GM12801 (cell line): ENCODE measurements around the gene FOXO3.

Experiments
- TF ChIP-seq, protein P1 (sequence below): IDR thresholded peaks from one replicate; pipeline ENCODE4 v1.5.1; 2011; ENCODE audit warnings: control low read depth; ENCODE audit not compliant: insufficient read length; ENCODE audit errors: extremely low read depth

The FOXO3 gene

DNA sequence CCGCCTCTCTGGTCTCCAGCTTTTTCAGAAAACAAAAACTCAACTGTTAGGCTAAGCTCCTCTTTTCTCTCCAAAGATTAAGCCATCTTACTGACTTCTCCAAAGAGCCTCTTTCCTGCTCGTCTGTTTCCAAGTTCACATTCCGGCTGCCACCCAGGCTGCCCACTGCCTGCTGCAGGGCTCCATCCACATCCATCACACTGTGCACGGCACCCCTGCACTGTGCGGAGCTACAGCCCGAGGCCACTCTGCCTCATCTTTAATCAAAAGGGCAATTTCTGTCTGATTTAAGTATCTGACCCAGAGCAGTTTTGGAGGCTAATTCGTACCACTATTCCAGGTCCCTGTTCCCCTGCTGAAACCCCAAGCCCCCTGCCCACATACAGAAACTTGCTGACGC lies 145.9 kb downstream of the FOXO3 start:
- TF ChIP-seq, protein P1, sequence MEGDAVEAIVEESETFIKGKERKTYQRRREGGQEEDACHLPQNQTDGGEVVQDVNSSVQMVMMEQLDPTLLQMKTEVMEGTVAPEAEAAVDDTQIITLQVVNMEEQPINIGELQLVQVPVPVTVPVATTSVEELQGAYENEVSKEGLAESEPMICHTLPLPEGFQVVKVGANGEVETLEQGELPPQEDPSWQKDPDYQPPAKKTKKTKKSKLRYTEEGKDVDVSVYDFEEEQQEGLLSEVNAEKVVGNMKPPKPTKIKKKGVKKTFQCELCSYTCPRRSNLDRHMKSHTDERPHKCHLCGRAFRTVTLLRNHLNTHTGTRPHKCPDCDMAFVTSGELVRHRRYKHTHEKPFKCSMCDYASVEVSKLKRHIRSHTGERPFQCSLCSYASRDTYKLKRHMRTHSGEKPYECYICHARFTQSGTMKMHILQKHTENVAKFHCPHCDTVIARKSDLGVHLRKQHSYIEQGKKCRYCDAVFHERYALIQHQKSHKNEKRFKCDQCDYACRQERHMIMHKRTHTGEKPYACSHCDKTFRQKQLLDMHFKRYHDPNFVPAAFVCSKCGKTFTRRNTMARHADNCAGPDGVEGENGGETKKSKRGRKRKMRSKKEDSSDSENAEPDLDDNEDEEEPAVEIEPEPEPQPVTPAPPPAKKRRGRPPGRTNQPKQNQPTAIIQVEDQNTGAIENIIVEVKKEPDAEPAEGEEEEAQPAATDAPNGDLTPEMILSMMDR = no peak

DNA sequence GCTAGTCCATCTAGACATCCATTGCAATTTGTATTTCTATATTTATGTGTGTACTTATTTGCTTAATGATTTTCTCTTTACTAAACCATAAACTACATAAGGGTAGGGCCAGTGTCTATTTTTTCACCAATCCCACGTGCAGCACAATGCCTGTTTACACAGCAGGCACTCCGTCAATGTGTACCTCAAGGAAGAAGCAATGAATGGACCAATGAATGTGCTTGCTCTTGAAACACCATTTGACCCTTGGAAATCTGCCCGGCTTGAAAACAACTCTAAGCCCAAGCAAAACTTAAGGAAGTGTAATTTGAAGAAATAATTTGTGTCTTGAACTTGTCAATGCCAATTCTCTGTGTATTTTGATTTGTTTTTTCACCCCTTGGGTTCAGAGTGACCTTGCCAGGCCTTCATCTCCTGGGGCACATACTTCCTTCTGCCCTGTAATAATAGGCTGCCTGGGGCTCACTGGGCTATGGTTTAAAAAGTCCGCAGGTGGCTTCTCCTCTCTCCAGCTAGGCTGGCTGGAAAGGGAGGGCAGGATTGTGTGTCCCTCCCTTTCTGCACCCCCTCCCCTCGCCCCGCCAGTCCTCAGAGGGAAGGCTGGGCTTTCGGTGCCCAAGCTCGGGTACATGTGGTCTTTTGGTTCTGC lies 146.7 kb downstream of the FOXO3 start:
- TF ChIP-seq, protein P1 = no peak

DNA sequence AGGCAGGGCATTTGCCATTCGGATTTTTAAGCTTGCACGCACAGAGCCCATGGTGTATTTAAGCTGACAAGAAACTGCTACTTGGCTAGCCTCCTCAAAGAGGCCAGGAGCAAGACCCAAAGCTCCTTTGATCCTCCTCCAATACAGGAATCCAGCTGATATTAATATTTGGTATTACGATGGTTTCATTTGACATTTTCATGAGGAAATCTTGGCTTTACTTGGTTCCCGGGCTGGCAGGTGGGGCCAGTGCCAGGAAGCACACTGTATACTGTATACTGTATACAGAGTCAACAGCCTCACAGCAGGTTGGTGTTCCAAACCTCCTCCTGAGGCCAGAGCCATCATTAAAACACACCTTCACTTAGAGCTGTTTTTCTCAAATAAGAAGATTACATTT lies 149.3 kb downstream of the FOXO3 start:
- TF ChIP-seq, protein P1 = no peak

DNA sequence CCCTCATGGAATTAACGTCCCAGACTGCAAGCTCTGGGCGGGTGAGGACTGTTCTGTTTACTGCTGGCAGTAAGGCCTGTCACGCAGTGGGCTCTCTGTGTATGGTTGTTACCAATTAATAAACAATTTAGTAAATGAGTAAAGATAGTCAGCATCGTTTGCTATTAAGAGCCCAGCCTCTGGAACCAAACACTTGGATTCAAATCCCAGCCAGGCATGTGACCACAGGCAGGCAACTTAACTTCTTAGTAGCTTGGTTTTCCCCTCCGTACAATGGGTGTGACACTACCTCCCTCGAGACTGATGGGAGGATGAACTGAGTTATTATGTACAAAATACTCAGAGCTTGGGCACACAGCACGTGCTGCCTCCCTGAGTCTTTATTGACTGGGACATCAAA lies 149.8 kb downstream of the FOXO3 start:
- TF ChIP-seq, protein P1 = no peak

DNA sequence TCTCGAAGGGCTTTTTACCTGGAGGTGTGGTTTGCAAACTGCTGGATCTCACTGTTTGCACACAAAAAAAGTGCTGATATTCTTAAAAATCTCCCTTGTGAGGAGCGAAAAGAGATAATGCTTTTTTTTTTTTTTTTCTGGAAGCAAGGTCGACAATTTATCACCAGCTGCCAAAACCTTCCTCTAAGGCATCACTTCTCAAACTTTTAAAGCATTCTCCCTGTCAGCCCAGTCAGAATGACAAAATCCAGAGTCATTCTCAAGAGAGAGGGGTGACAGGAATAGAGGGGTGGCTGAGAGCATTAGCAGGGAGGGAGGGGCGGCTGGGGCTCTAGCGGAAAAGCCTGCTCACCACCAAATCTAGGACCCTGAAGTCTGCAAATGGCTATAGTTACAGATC lies 150.4 kb downstream of the FOXO3 start:
- TF ChIP-seq, protein P1 = no peak

DNA sequence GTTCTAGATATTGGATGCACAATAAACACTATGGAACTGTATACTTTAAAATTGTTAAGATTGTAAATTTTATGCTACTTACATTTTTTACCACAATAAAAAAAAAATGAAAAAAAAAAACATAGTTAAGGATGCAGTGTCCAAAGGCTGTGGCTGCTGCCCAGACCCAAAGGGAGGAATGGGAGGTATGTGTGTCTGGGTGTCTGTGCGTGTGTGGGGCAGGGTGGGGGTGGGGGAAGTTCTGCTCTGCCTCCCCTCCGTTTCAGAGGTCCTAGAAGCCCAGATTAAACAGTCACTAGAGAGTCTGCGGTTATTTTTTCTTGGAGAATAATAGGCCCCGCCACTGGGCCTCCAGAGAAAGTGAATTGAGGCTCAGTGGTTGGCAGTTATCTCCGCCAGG lies 151.1 kb downstream of the FOXO3 start:
- TF ChIP-seq, protein P1 = no peak

DNA sequence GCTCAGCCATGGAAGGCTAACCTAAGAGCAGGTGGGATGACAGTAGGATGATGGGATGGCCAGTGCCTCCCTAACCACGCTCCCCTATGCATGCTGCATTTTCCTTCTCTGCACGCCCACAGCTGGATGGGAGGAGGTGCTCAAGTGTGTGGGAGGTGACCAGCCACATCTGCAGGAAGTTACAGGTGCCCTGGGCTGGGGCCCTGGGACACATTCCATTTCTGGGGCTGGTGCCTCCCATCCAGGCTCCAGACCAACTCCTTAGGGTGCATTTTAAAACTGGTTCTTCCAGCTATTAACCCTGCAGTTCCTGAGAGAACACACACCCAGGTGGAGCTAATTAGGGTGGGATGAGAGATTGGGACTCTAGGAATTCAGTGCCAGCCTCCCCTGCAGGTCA lies 152.2 kb downstream of the FOXO3 start:
- TF ChIP-seq, protein P1 = no peak
